LNCaP clone FGC (cell line): ENCODE results near the gene DRAM2.
"Not testable (repeated sequence)": the region's sequence is repeated elsewhere in the genome, so short reads cannot be mapped to it uniquely, and the experiment has no call there.

Experiments
- DNase-seq: peaks from one replicate; pipeline ENCODE4 v3.0.0-alpha.2; 2011; ENCODE audit warnings: low read depth
- H3K4me3 ChIP-seq: 2 replicates; pipeline ENCODE4 v1.5.1; 2011; ENCODE audit warnings: mild to moderate bottlenecking, low read depth, low read length, control low read depth
- CTCF ChIP-seq: IDR thresholded peaks from 2 replicates; pipeline ENCODE4 v1.5.1; 2012; ENCODE audit warnings: mild to moderate bottlenecking; ENCODE audit not compliant: control insufficient read depth, insufficient read depth; ENCODE audit errors: extremely low read depth

The DRAM2 gene

DNA sequence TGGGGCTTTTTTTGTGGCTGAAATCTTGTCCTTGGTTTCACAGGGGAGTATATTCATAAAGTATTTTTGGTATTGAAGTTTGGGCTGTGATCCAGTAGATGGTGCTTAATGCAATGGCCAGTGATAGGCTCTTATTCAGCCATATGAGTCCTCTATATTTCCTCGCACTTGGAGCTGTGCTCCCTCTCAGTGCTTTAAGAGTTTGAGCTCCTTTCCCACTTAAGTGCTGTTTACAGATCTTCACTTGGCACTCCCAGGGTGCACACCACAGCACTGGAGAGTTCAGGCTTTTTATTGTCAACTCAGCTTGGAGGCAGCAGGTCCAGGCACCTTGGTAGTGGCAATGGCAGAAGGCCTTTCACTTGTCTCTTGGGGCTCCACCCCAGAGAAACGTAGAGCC lies 54.9 kb downstream of the DRAM2 start:
- no peak overlapping the region for H3K4me3 ChIP-seq
- no peak for TF ChIP-seq CTCF
- DNase-seq: no peak

GRCh38 chr1:111082421-111083203 lies 57.3 kb downstream of the DRAM2 start:
- no peak for TF ChIP-seq CTCF
- DNase-seq: no peak
- H3K4me3 ChIP-seq: no peak overlapping the region

GRCh38 chr1:111079329-111079728 lies 60.6 kb downstream of the DRAM2 start:
- DNase-seq, H3K4me3 ChIP-seq: not testable (repeated sequence)

GRCh38 chr1:111077312-111077711 lies 62.6 kb downstream of the DRAM2 start:
- DNase-seq, H3K4me3 ChIP-seq: not testable (repeated sequence)
